GM12878 (cell line): ENCODE measurements around the gene COG7. TPM values are rescaled to one million over a fixed set of nuclear protein-coding genes. Genes with fewer than 3 reads are reported as not detected.

Source experiments
- ATAC-seq: fragments of 200-7000 bp; cut with Tn5 transposase; 3 replicates; pipeline ENCODE4 v1.9.1; 2020; ENCODE audit warnings: mild to moderate bottlenecking, moderate library complexity
- BruUV-seq: library from RNA; stranded (reverse); fragments of 400-500 nt; replicated peaks from 2 replicates; lab custom pipeline; 2021; lab: Mats Ljungman, UMichigan
- CTCF ChIA-PET: fragments of 300-600 bp; sonication (Branson Sonifier 250); formaldehyde crosslinking; extraction: SDS; loops from one replicate; lab custom pipeline; 2021; ENCODE audit warnings: inconsistent platforms; lab: Yijun Ruan, JAX
- POLR2A ChIA-PET: fragments of 350-600 bp; formaldehyde crosslinking; extraction: SDS; loops from one replicate; lab custom pipeline; 2021; ENCODE audit warnings: inconsistent platforms; lab: Charles Lee
- RAD21 ChIA-PET: fragments of 300-600 bp; sonication (Branson Sonifier 250); formaldehyde crosslinking; loops from one replicate; lab custom pipeline; 2023; ENCODE audit warnings: antibody characterized with exemption; ENCODE audit not compliant: unreplicated experiment; lab: Charles Lee
- SMC1A ChIA-PET: fragments of 300-600 bp; sonication (Branson Sonifier 250); formaldehyde crosslinking; loops from one replicate; lab custom pipeline; 2023; ENCODE audit not compliant: unreplicated experiment, uncharacterized antibody; lab: Charles Lee
- DNase-seq: peaks from one replicate; pipeline ENCODE4 v3.0.0-alpha.2; 2011; ENCODE audit warnings: low read depth, low spot score
- FAIRE-seq: peaks from 3 replicates; lab custom pipeline; 2011; peaks lifted over from hg19 to GRCh38; lab: Jason Lieb, UNC
- H2AFZ ChIP-seq: 2 replicates; pipeline ENCODE4 v1.6.0; 2011; ENCODE audit warnings: low read depth, low read length, control low read depth; ENCODE audit not compliant: control insufficient read depth
- H3K27ac ChIP-seq: 2 replicates; pipeline ENCODE4 v1.5.1; 2011; ENCODE audit warnings: control low read depth; ENCODE audit not compliant: control insufficient read depth, insufficient read depth
- H3K27me3 ChIP-seq, 2 experiments: replicated peaks in 1 of 2; 2 replicates each; pipeline versions ENCODE4 v1.6.0 to v1.6.1; 2011; ENCODE audit warnings: low read length in 1 of 2; ENCODE audit not compliant: control insufficient read depth in 2 of 2, insufficient read depth in 2 of 2
- H3K36me3 ChIP-seq, 2 experiments: 2 replicates each; pipeline ENCODE4 v1.5.1; 2011; ENCODE audit warnings: low read length in 1 of 2; ENCODE audit not compliant: control insufficient read depth in 2 of 2, insufficient read depth in 2 of 2
- H3K4me1 ChIP-seq: 2 replicates; pipeline ENCODE4 v1.6.1; 2011; ENCODE audit warnings: mild to moderate bottlenecking, low read length, moderate library complexity, mixed read lengths; ENCODE audit not compliant: control insufficient read depth, insufficient read depth
- H3K4me2 ChIP-seq: 2 replicates; pipeline ENCODE4 v1.6.0; 2011; ENCODE audit warnings: control low read depth; ENCODE audit not compliant: control insufficient read depth, insufficient read depth
- H3K4me3 ChIP-seq: fragments of 200-600 bp; sonication (generic); 2 replicates; pipeline ENCODE4 v1.5.1; 2016
- H3K79me2 ChIP-seq: 2 replicates; pipeline ENCODE4 v1.6.0; 2011; ENCODE audit warnings: low read length; ENCODE audit not compliant: control insufficient read depth, insufficient read depth
- H3K9ac ChIP-seq: 2 replicates; pipeline ENCODE4 v1.8.0; 2011; ENCODE audit warnings: low read length, control low read depth, mixed read lengths; ENCODE audit not compliant: control insufficient read depth, insufficient read depth
- H3K9me3 ChIP-seq: replicated peaks from 3 replicates; pipeline ENCODE4 v1.5.1; 2011; ENCODE audit warnings: mild to moderate bottlenecking, low read length; ENCODE audit not compliant: control insufficient read depth, insufficient read depth
- H4K20me1 ChIP-seq: 2 replicates; pipeline ENCODE4 v1.6.0; 2011; ENCODE audit not compliant: control insufficient read depth, insufficient read depth
- CHD1 ChIP-seq: IDR thresholded peaks from 2 replicates; pipeline ENCODE4 v1.6.1; 2012; ENCODE audit warnings: low read depth, low read length, improper control_type of control experiment
- JUNB ChIP-seq: IDR thresholded peaks from 2 replicates; pipeline ENCODE4 v1.6.1; 2016; ENCODE audit warnings: antibody characterized with exemption, mild to moderate bottlenecking
- TCF12 ChIP-seq: IDR thresholded peaks from 2 replicates; pipeline ENCODE4 v1.6.1; 2011; ENCODE audit warnings: low read depth, mild to moderate bottlenecking, low read length
- ZBTB33 ChIP-seq: fragments of 450-650 bp; IDR thresholded peaks from 2 replicates; pipeline ENCODE4 v1.6.1; 2017; ENCODE audit warnings: mild to moderate bottlenecking
- WGBS: methylation state at CpG from one replicate; pipeline ENCODE4 v1.1.6; 2016; ENCODE audit warnings: low lambda C conversion rate; ENCODE audit not compliant: insufficient replicate concordance, insufficient coverage; ENCODE audit errors: missing lambda C conversion rate; 5-methylcytosine and 5-hydroxymethylcytosine counted together
- in situ Hi-C: fragments of 300-500 bp; cut with MboI; formaldehyde crosslinking; loops from 9 replicates; pipeline ENCODE4 v1.14.3; 2018; ENCODE audit warnings: mixed read lengths
- intact Hi-C: fragments of 100-400 bp; cut with micrococcal nuclease; formaldehyde crosslinking; loops from one replicate; pipeline ENCODE4 v1.14.2; 2022; ENCODE audit not compliant: unreplicated experiment
- polyA plus RNA-seq, 11 experiments: library from polyadenylated mRNA; depleted of rRNA in 4 of 11; unstranded in 6 of 11; stranded (reverse) in 5 of 11; fragments of >200 nt; fragmentation: Nextera tagmentation in 4 of 11; fragmentation: Illumina TruSeq in 1 of 11; extraction: Ambion mirVana in 4 of 11; extraction: Trizol in 1 of 11; gene quantifications; 1 replicate in 1 of 11; 2 replicates in 10 of 11; pipeline versions ENCODE4 v1.2.1 to v1.2.3, GENCODE V29; 2011 to 2016; ENCODE audit warnings: inconsistent platforms in 2 of 11, missing spikeins in 2 of 11, low read depth in 1 of 11
- total RNA-seq, 4 experiments: library from RNA; depleted of rRNA in 3 of 4; stranded (reverse); fragments of >200 nt in 3 of 4; fragmentation: Illumina TruSeq in 1 of 4; extraction: Trizol in 1 of 4; gene quantifications; 2 replicates each; pipeline versions ENCODE4 v1.2.1 to v1.2.3, GENCODE V29; 2013 to 2021

The COG7 gene
- total and polyA plus RNA-seq, 10 of the 15 experiments (the other 5 are each of a cell fraction or from before 2014, with no cell fraction given) = 2.9 to 24.0 (median 10.0) TPM

- TF ChIP-seq JUNB (no peak), ZBTB33 (no peak), CHD1 (no peak)
- TF ChIP-seq, all 136 proteins: peak for 0
These were observed 90.3 kb downstream of the COG7 start (continued) for GRCh38 chr16:23362460-23363317.

GRCh38 chr16:23359092-23359760 is 93.8 kb downstream of the COG7 start:
- BruUV-seq = no TSS peak
- no peak for ATAC-seq
- Histone ChIP-seq H3K4me3 (no peak overlapping the region), H4K20me1 (no peaks in the 10 kb centered on the region), H3K4me1 (no peaks in the 10 kb centered on the region), H3K27me3 (no peaks in the 10 kb centered on the region), H3K27ac (no peak overlapping the region), H3K36me3 (no peaks in the 10 kb centered on the region), H3K79me2 (no peaks in the 10 kb centered on the region), H3K9me3 (no peaks in the 10 kb centered on the region; the same call in 2 of the 3 replicates), H3K4me2 (no peak overlapping the region), H3K9ac (no peak overlapping the region), H2AFZ (no peak overlapping the region)
- ChIA-PET SMC1A (interaction anchor here (1.0 to 1.2 kb wide), 2 partner anchors 19 to 76 kb away, joined by 3 read pairs; no protein-coding TSS in a partner anchor), CTCF (no interaction called here), POLR2A (interaction anchor here (0.8 kb wide), 1 partner anchor 22 kb away, joined by 3 read pairs; no protein-coding TSS in a partner anchor), RAD21 (no interaction called here)
- intact Hi-C loops (no loop called here), in situ Hi-C loops (no loop called here)
- TF ChIP-seq TCF12 = no peak
- no peak for DNase-seq
- 68% methylated on average over 8 of the region's 8 CpGs for WGBS
- FAIRE-seq = no peak
